ENCODE results near the gene TMEM132C.

The TMEM132C gene

GRCh38 chr12:128338386-128339125 lies 71.6 kb downstream of the TMEM132C start:
- DNase-seq (ENCODE audit: low read depth in 2 of 2), result no peak

- DNase-seq (ENCODE audit: low read depth in 2 of 2), result no peak
These were observed 72.2 kb downstream of the TMEM132C start for GRCh38 chr12:128339126-128339520.

DNA sequence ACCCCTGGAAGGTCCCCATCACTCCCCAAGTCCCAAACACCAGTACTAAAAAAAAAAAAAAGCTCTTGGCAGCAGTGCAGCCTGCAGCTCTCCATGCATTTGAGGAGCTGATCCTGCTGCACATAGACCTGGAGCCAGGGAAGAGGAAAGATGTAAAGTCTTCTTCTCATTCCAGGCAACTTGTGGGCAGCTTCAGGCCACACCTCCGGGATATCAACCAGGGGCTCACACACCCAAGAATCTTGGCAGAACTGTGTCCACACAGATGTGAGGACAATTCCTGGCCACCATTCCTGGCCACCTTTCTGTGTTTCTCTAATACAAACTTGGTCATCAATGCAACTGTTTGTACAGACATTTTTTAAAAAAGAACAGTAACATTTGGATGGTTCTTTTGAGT lies 72.7 kb downstream of the TMEM132C start:
- DNase-seq (ENCODE audit: low read depth in 2 of 2), result no peak

DNA sequence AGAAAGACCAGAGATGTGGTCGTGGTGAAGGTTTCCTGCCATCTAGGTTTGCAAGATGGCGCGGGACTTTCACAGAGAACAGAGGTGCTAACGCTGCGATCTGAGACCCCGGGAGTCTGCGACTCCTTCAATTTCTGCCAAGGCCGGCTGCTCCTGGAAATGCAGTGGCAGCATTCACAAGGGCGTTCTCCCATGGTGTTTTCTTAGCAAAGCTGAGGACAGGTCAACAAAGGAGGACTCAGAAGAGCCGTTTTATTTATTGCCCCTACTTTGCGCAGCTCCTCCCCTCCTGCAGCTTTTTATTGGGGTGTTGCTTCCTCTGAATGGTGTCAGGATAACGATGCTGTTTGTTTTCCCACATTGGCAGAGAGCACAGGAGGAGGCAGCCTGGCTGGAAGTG lies 86.3 kb downstream of the TMEM132C start:
- no peak for DNase-seq (ENCODE audit: low read depth in 2 of 2)

- no peak for DNase-seq (ENCODE audit: low read depth in 2 of 2)
These were observed 89.6 kb downstream of the TMEM132C start for GRCh38 chr12:128356547-128356946.

DNA sequence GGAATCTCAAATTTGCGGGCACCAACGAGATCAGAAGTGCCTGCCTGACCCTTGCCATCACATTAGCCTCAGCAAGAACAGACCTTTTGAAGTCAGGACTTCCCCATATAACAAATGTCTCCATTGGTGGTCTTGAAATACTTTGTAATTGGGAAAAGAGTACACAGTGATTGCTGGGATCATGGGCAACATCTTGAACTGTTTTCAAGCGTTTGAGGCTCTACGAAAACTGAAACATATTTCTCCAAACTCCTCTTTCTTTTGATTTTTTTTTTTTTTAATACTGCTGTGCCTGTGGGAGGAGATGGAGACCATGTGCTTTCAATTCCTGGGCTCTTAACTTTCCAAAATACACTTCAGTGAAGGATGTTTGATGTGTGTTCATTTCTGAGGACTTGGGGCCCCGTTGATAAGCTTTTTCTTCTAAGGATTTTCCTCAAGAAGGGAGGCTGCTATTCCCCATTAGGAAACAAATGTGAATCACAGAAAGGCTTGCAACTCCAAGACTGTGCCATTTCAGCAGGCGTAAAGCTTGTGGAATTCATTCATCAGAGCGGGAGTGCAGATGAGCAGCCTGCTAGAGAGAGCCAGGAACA lies 94.5 kb downstream of the TMEM132C start:
- DNase-seq (ENCODE audit: low read depth in 2 of 2), result no peak

DNA sequence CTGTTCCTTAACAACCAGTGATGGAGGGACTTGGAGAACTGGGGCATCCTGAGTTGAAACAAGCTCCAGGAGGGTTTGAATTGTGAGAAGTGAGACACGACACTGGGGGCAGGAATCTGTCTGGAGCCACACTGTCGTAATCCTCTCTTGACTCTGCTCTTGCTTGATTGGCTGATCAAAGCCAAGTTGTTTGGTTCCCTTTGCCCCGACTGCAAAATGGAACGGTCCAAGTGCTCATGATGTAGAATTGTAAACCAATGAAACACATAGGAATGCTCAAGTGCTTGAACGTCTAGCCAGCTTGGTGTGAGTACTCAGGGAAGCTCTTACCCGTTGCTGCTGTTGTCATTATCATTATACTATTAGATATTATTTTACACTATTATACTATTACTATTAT lies 98.1 kb downstream of the TMEM132C start:
- no peak for DNase-seq (ENCODE audit: low read depth in 2 of 2)

DNA sequence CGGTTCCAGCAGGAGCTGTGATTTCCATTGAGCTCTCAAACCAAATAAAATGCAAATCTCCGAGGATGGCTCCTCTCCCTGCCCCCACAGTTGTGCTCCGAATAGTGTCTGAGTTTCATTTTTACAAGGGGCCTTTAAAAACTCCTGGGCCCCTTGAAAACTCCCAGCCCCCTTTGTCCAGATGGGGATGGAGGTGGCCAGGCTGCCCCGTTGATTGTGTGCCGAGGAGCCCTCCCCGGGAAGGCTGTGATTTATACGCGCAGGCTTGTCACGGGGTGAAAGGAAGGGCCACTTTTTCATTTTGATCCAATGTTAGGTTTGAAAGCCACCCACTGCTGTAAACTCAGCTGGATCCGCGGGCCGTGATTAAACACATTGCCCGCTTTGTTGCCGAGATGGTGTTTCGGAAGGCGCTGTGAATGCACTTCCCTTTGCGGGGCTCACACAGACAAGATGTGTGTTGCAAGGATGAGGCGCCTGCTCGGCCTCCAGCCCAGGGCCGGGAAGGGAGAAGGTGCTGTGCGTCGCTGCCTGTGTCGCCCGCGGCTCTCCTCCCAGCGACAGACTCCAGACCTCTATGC lies 98.8 kb downstream of the TMEM132C start:
- DNase-seq (ENCODE audit: low read depth in 2 of 2), result no peak

DNA sequence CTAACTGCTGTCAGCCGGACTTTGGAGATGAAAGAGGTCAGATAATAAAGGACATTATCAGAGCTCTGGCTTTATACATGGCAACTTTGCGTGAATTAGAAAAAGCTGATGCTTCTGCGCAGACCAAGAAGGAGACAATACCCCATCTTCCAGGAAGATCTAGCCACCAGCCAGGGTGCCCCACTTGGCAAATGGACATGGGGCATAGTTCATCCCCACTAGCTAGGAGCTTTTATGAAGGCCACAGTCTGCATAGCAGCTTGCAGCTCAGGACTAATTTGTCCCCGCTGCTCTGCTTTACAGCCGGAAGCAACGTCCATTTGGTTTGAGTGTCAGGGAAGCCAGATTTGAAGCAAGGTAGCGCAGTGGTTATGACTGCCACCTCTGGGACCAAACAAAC lies 101.0 kb downstream of the TMEM132C start:
- DNase-seq (ENCODE audit: low read depth in 2 of 2), result no peak

- DNase-seq (ENCODE audit: low read depth in 2 of 2), result no peak
These were observed 114.6 kb downstream of the TMEM132C start for GRCh38 chr12:128381541-128381940.

GRCh38 chr12:128381946-128382345 lies 115.0 kb downstream of the TMEM132C start:
- DNase-seq (ENCODE audit: low read depth in 2 of 2), result no peak

GRCh38 chr12:128382946-128383345 lies 116.0 kb downstream of the TMEM132C start:
- DNase-seq (ENCODE audit: low read depth in 2 of 2), result no peak

GRCh38 chr12:128383357-128383937 lies 116.5 kb downstream of the TMEM132C start:
- DNase-seq (ENCODE audit: low read depth in 2 of 2), result no peak

GRCh38 chr12:128385736-128386135 lies 118.8 kb downstream of the TMEM132C start:
- DNase-seq (ENCODE audit: low read depth in 2 of 2), result no peak

DNA sequence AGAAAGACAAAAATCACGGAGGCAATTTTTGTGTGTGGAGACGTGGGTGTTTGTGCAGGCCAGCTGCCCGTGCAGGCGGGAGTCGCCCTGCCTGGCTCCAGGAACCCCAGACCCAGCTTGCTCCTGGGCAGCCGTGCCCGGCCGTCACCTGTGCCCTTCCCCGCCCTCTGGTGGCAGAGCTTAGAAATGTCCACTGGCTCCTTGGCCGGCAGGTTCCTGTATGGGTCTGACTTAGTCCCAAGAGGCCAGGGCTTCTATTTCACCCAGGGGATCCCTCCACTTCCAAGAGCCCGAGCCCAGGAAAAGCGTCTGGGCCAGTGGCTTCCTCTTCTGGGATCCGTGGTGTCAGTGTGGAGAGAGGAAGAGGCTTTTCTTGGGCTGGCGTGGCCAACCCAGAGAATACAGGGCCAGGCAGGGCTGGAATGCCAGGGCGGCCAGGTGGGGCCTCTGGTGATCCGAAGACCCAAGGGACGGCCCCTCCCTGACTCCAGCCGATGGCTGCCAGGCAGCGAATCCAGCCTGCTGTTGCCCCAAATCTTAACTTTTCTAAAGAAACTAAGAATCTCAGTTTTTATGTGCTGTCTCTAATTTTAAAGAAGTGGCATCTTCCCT lies 120.9 kb downstream of the TMEM132C start:
- DNase-seq (ENCODE audit: low read depth in 2 of 2), result no peak

DNA sequence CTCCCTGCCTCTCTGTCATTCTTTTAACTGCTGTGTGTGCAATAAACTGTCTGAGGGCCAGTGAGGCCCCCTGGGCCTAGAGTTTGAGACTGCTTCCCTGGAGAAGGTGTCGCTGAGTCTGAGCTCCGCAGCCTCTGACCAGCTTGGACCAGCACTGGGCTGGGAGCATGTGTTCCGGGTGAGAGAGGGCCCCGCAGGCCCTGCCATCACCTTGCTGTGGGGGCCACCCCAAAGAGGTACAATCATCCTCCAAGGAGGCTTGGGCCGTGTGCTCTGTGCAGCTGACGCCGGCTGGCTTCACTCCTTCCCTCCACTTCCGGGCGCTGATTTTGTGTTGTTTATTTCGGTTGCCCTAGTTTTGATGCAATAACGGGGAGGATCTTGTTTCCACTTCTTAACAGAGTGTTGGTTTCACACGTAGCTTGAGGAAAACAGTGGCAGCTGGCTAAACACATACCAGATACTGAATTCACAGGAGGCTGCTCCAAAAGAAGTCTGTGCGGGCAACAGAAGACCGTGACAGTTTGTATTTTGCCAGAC lies 121.6 kb downstream of the TMEM132C start:
- no peak for DNase-seq (ENCODE audit: low read depth in 2 of 2)

- no peak for DNase-seq (ENCODE audit: low read depth in 2 of 2)
These were observed 126.4 kb downstream of the TMEM132C start for GRCh38 chr12:128393346-128393745.

GRCh38 chr12:128394137-128394536 lies 127.2 kb downstream of the TMEM132C start:
- DNase-seq (ENCODE audit: low read depth in 2 of 2), result no peak

DNA sequence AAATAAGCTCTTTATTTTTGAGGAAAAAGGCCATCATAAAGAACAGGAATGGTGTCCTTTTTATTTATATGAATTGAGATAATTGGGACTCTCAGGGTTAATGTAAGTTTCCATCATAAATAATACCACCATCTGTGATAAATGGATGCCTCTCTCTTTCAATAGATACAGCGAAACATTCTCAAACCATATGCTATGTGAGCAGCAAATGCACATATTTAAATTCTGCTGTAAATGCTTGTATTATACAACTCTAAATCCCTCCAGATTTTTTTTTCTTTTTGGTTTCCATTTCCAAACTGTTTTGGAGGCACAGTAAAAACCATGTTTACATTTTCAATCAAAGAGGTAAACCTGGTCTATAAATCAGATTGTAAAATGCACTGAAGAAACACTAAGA lies 132.3 kb downstream of the TMEM132C start:
- no peak for DNase-seq (ENCODE audit: low read depth in 2 of 2)

GRCh38 chr12:128402486-128403243 lies 135.7 kb downstream of the TMEM132C start:
- DNase-seq (ENCODE audit: low read depth in 2 of 2), result no peak

- DNase-seq (ENCODE audit: low read depth in 2 of 2), result no peak
These were observed 141.7 kb downstream of the TMEM132C start for GRCh38 chr12:128408669-128409068.
